Astrocyte of the cerebellum (primary cell): ENCODE measurements around the gene TLL2.
A peak's percentile ranks its signal among the peaks of the same experiment; 100 is the strongest.

Experiments used
- DNase-seq: peaks from one replicate; pipeline ENCODE4 v3.0.0-alpha.2; 2011; ENCODE audit warnings: low read depth
- H3K4me3 ChIP-seq: 2 replicates; pipeline ENCODE4 v1.5.1; 2011; ENCODE audit warnings: mild to moderate bottlenecking, low read depth, low read length, moderate library complexity
- CTCF ChIP-seq: IDR thresholded peaks from 2 replicates; pipeline ENCODE4 v1.5.1; 2012; ENCODE audit warnings: low read length, low read depth, moderate library complexity, mild to moderate bottlenecking; ENCODE audit errors: missing control alignments
- in situ Hi-C: cut with HindIII; loops from 2 replicates; pipeline ENCODE4 v1.10.0; 2017; ENCODE audit warnings: low sequenced_read_pairs

Gene TLL2

DNA sequence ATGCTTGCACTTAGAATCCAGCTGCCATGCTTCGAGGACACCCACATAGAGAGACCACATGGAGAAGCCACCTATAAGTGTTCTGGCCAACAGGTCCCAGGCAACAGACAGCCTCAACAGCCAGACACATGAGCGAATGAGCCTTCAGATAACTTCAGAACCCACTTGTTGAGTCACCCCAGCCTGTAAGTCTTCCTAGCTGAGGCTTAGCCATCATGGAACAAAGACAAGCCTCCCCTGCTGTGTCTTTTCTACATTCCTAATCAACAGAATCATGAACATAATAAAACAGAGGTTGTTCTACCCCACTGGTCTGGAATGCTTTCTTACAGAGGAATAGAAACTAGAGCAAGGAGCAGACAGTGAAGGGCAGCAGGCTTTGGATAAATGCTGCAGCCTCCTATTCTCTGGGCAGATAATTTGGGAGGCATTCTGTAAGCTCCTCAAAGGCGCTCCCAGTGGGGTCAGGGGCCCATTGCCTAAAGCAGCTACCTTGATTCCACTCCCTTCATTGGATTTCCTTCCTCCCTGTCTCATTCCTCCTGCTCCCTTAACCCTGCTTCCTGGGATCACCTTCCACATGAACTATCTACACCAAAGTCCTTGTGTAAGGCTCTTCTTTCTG, 4.6 kb downstream of the TLL2 start:
- no peak for TF ChIP-seq CTCF
- peak; percentile 97 for DNase-seq
- in situ Hi-C loops, result no loop called here
- H3K4me3 ChIP-seq, result no peak overlapping the region

GRCh38 chr10:96507044-96507443, 6.7 kb downstream of the TLL2 start:
- in situ Hi-C loops, result no loop called here
- no peak for TF ChIP-seq CTCF
- DNase-seq, result no peak
- no peak overlapping the region for H3K4me3 ChIP-seq

DNA sequence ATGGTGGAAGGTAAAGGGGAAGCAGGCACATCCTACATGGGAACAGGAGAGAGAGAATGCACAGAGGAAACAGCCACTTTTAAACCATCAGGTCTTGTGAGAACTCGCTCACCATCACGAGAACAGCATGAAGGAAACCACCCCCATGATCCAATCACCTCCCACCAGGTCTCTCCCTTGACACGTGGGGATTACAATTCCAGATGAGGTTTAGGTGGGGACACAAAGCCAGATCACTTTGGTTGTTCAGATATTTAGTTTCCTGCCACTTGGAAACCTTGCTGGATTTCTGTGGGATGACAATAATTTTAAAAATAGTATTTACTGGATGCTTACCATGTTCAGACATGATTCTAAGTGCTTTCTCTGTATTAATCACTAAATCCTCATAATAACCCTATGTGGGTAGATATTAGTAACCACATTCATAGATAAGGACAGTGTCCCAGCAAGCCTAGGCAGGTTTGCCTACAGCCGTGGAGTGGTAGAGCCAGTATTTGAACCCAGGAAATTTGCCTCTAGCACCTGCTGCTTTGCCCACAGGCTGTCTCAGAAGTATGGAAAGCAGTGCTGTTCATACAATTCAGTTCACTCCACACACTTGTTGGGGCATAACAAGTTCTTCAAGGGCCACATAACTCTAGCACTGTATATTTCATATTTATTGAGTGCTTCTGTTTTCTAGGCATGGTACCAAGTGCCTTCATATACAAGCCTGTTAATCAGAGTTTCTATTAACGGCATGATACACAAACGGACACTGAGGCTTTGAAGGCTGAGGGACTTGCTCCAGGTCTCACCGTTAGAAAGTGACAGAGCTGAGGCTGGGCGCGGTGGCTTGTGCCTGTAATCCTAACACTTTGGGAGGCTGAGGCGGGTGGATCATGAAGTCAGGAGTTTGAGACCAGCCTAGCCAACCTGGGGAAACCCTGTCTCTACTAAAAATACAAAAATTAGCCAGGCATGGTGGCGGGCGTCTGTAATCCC, 8.3 kb downstream of the TLL2 start:
- TF ChIP-seq CTCF, result no peak
- no peak overlapping the region for H3K4me3 ChIP-seq
- in situ Hi-C loops, result no loop called here
- DNase-seq, result no peak

DNA sequence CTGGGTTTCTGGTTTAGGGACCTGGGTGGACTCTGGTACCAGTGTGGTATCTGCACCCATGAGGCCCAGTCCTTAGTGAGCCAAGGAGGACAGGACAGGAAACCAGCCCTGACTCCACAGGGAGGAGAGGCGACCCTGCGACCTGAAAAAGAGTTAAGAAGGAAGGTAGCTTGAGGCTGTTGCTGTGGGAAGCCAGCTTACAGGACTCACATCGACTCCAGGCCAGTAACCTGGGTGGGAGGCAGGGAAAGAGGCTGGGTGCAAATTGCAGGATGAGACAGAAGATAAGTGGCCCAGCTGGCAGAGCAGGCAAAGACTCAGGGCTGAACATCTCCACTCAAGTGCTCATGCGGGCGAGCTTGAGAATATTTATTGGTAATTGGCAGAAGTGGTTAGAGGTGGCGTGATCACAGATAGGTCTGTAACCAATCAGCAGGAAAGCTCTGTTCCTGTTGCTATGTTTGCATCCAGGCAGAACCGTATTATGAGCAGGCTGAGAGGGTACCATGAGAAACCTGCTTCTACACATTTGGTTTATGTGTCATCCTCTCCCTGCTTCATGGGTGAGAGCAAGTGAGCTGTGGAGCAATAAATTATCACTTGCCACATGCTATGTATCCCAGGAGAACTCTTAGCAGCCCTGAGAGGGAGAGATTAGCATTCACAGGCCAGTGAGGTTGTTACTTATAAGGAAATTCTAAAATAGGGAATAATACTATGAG, 11.0 kb downstream of the TLL2 start:
- TF ChIP-seq CTCF, result no peak
- H3K4me3 ChIP-seq, result no peak overlapping the region
- in situ Hi-C loops, result no loop called here

DNA sequence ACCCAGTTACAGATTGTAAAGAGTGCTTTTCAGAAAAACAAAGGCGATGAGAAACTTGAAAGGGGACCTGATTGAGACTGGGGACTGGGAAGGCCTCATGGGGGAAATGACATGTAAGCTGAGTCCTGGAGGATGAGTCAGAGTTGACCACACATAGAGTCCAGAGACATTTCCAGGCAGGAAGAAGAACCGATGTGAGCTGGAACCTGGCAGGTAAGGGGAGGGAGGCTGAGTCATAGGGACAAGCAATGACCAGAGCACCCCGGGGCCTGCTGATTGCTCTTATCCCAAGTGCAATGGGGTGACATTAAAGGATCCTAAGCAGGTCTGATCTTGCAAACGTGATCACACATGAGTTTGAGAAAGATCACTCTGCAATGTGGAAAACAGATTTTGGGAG, 11.7 kb downstream of the TLL2 start:
- no peak for DNase-seq
- in situ Hi-C loops, result no loop called here
- no peak for TF ChIP-seq CTCF
- no peak overlapping the region for H3K4me3 ChIP-seq

More for the DNA sequence above, 11.0 kb downstream of the TLL2 start:
- DNase-seq, result no peak

DNA sequence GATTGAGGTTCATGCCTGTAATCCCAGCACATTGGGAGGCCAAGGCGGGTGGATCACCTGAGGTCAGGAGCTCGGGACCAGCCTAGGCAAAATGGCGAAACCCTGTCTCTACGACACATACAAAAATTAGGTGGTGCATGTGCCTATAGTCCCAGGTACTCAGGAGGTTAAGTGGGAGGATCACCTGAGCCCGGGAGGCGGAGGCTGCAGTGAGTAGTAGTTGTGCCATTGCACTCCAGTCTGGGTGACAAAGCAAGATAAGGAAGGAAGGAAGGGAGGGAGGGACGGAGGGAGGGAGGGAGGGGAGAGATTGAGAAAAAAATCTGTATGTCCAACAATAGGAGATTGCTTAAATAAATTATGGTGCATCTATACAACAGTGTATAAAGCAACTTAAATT, 13.2 kb downstream of the TLL2 start:
- DNase-seq, result no peak
- H3K4me3 ChIP-seq, result no peak overlapping the region
- TF ChIP-seq CTCF, result no peak
- in situ Hi-C loops, result no loop called here
